Measurements from ENCODE around the gene STAG1.
"Not testable (repeated sequence)": the region's sequence is repeated elsewhere in the genome, so short reads cannot be mapped to it uniquely, and the experiment has no call there.

STAG1 gene

DNA sequence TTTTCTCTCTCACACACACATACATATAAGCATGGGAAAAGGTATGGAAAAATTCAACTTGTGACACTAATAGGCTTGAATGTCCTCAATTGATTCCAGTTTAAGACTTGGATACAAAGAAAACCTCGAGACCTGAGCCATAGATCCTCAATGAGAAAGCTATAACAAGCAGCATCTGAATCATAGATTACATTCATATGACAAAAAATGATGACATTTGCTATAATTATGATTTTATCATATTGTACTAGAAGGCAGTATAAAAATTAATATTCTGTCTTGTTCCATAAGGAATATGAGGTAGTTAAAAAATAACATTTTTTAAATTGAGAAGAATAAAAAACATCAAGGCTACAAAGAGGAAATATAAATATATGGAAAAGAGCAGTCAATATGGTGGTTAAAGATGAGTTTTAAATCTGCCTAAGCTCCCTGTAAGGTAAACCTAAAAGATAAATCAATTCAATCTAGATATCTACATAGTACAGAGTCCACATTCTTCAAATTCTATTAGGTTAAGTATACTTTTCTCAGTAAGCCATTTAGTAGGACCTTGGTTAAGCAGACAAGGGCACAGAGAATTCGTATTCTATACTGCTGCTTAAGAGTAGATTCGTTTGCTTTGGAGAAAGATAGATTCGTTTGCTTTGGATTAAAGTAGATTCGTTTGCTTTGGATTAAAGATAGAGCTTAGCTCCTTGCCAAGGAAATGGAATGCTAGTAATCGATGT lies 175.7 kb downstream of the STAG1 start:
- DNase-seq: no peak

DNA sequence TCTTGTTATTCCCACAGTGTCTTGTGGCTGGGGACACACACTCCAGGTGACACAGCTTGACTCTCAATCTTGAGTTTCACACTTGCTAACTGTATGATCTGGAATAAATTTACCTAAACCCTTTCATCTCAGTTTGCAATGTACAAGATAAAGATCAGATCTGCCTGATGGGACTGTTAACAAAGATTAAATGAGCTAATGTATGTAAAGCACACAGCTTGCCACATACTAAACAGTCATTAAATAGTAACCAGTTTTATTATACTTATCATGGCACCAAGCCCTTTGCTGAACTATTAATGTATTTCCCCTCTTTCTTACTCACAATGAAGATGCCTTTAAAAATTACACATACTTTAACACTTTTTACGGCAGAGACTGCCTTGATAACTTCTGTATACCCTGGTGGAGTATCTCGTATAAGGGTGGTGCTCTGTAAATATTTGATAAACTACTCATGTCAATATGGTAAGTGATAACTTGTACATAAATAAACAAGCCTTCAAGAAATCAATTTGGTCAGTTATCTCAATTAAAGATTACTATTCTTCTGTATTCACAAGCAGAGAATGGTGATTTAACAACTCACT lies 184.5 kb downstream of the STAG1 start:
- no peak for DNase-seq

DNA sequence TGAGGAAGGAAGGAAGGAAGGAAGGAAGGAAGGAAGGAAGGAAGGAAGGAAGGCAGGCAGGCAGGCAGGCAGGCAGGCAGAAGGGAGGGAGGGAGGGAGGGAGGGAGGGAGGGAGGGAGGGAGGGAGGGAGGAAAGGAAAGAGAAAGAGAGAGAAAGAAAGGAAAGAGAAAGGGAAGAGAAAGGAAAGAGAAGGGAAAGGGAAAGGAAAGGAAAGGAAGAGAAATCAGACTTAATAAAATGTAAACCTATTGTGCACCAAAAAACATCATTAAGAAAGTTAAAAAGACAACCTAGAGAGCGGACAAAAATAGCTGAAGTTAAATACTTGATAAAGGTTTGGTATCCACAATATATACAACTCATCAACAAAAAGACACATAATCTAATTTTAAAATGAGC lies 187.2 kb downstream of the STAG1 start:
- not testable (repeated sequence) for DNase-seq

DNA sequence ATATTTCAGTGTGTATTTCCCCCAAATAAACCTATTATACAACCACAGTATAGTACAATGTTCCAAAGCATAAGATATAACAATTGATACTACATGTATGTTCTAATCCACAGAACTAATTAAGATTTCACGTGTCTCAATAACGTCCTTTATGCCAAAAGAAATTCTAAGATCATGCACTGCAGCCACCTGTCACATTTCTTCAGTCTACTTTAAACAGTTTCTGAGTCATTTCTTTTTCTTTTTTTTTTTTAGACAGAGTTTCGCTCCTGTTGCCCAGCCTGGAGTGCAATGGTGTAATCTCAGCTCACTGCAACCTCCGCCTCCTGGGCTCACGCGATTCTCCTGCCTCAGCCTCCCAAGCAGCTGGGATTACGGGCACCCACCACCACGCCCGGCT lies 190.2 kb downstream of the STAG1 start:
- DNase-seq: no peak

DNA sequence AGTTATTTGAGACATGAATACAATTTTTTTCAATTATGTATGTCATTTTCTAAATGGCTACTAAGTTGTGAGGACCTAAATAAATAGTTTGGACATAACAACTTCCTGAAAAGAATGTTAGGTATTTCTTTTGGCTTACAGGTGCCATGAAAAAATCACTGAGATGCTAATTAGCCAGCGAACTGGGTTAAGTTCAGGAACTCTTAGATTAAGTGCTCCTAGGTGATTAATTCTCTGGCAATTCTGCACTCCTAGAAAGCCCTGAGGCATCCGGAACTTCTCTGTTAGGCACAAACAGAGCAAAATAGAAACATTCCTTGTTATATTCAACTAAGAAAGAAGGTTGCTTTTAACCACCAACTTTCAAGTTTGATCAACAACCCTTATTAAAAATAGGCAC lies 192.3 kb downstream of the STAG1 start:
- DNase-seq: no peak

DNA sequence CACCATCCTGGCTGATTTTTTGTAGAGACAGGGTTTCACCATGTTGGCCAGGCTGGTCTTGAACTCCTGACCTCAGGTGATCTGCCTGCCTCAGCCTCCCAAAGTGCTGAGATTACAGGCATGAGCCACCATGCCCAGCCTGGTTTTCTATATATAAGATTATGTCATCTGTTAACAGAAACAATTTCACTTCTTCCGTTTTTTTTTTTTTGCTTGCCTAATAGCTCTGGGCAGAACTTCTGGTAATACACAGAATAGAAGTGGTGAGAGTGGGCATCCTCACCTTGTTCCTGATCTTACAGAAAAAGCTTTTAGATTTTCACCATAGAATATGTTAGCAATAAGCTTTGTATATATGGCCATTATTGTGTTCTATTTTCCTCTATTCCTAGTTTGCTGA lies 202.7 kb downstream of the STAG1 start:
- DNase-seq: not testable (repeated sequence)

DNA sequence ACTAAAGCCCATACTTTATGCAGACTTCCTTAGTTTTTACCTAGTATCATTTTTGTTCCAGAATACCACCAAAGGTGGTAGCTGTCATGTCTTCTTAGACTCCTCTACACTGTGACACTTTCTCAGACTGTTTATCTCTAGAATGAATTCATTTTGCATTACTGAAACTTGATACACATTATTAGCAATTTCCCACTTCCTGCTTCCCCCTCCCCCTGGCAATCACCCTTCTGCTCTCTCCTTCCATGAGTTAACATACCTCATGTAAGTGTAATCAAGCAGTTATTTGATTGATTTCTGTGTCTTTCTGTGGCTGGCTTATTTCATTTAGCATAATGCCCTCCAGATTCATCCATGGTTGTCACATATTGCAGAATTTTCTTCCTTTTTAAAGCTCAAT lies 204.9 kb downstream of the STAG1 start:
- peak; percentile 24 for DNase-seq

DNA sequence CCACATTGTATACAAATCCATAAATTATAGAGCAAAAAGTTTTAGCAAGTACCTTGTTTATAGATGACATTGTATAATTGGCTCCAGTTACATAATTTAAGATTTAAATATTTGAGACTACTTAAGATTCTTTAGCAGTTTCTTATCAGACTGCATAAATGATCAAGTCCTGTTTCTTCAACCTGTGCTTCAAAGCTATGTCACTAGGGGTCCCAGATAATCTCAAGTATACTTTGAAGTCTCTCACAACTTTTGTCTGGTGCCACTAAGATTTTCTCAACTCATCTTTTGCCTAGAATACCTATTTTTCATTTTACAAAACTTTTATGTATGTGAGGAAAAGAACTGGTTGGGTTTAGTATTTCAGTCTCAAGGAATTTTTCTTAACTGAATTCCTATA lies 205.5 kb downstream of the STAG1 start:
- DNase-seq: peak; percentile 16

DNA sequence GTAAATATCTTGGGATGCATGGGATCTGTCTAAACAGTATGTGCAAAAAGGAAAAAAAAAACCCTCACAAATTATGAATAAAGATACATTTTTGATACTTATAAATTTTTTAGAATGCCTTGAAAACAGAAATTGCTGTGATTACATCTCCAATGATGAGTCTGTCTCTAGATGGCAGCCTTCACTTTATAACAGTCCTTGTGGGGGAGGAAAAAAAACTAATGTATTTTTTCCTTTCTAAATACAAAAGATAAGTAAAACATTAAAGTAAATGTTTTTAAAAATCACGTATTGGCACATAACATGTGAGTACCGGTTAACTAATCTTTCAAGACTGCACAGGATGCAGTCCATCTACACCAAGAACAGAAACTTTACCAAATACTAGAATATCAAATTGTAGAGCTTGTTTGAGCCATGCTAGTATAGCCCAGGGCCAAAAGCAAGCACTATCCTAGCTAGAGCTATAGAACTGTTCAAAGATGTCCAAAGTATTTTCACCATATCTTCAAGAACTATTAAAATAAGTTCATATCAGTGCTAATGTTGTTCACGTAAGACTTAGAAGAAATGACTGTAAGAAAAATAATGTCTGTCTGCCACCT lies 206.4 kb downstream of the STAG1 start:
- no peak for DNase-seq

DNA sequence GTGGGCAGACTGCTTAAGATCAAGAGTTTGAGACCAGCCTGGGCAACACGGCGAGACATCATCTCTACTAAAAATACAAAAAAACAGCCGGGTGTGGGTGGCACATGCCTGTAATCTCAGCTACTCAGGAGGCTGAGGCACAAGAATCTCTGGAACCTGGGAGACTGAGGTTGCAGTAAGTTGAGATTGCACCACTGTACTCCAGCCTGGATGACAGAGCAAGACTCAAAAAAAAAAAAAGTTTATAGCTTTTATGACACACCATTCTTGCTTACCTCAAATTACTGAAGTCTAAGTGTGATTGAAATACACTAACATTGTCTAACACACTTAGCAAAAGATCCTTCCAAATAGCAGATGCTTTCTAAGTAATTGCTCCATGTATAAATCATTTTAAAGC lies 207.6 kb downstream of the STAG1 start:
- no peak for DNase-seq

DNA sequence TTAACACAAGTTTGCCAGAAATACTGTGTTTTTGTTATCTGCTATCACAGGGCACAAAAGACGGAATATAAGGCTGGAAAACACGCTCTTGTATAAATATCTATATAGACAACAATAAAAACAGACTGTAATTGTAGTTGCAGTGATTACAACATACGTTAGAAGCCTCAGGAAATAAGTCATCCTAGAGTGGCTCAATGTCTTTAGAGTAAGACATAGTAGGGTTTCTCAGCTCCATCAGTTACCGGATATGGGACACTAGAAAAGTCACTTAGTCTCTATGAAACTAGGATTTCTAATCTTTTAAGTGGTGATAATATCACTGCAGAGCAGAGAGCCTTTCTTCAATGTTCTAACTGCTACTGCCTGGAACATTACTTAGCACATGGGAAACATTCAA lies 208.8 kb downstream of the STAG1 start:
- no peak for DNase-seq

DNA sequence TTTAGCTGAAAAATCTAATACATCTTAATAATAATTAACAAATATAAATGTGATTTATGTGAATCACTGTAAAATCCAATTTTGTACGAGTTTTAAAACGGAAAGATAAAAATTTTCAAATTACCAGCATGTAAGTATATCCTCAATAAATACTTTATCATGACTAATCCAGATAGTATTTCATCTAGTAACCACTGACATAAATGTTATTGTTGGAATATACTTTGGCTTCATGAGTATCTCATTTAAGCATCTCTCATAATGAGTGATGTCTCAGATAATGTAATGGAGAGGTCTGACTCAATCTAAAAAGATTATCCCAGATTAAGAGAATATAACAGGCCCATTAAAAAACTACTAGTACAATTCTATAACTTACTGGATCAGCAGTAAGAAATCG lies 216.3 kb downstream of the STAG1 start:
- no peak for DNase-seq

DNA sequence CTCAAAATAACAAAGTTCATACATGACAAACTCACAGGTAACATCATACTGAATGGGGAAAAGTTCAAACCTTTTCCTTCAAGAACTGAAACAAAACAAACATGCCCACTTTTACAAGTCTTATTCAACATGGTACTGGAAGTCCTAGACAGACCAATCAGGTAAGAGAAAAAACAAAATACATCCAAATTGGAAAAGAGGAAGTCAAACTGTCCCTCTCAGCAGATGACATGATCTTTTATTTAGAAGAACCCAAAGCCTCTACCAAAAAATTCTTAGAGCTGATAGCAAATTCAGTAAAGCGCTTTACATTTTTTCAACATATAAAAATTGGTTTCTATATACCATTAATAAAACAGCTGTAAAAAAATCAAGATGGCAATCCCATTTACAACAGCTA lies 219.4 kb downstream of the STAG1 start:
- no peak for DNase-seq

DNA sequence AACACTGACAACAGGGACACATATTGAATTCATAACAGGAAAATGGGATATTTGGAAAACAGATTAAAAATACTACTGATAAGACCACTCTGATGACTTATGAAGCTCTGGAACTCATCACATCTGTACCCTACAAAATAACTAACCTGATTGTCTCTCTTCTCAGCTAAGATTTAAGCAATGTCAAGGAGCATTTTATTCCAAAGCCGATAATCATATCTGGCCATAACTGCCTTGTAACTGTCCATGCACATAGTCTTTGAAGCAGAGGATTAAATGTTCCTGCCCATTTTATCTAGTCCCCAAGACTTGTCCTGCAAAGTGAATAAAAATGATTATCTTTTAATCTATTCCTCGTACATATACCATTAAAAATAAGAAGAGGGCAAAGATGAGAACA lies 234.1 kb downstream of the STAG1 start:
- no peak for DNase-seq

DNA sequence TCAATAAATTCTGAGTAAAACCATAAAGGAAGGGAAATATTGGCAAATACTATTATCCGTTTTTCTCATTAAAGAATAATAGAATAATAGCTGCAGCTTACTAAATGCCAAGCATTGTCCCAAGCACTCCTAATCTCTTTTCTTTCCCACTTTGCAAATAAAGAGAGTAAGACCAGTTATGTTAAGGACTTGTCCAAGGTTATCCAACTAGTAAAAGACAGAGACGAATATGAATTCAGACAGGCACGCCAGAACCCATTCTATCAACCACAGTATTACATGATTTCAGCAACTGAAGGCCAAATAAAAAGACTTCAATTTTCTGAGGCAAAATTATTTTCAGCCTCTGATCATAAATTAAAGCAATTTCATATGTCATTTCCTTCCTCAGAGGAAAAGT lies 235.5 kb downstream of the STAG1 start:
- no peak for DNase-seq

DNA sequence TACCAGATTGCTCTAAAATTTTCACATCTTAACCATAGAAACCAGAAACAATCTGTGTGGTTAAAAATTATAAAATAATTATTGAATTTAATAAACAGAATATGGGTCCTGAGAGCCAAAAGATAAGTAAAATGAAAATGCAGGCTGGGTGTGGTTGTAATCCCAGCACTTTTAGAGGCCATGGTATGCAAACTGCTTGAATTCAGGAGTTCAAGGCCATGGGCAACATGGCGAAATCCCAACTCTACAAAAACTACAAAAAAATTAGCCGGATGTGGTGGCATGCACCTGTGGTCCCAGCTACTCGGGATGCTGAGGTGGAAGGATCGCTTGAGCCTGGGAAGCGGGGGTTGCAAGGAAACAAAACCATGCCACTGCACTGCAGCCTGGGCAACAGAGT lies 236.1 kb downstream of the STAG1 start:
- no peak for DNase-seq

DNA sequence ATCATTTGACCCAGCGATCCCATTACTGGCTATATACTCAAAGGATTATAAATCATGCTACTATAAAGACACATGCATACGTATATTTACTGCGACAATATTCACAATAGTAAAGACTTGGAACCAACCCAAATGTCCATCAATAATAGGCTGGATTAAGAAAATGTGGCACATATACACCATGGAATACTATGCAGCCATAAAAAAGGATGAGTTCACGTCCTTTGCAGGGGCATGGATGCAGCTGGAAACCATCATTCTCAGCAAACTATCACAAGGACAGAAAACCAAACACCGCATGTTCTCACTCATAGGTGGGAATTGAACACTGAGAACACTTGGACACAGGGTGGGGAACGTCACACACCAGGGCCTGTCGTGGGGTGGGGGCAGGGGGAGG lies 237.6 kb downstream of the STAG1 start:
- not testable (repeated sequence) for DNase-seq

DNA sequence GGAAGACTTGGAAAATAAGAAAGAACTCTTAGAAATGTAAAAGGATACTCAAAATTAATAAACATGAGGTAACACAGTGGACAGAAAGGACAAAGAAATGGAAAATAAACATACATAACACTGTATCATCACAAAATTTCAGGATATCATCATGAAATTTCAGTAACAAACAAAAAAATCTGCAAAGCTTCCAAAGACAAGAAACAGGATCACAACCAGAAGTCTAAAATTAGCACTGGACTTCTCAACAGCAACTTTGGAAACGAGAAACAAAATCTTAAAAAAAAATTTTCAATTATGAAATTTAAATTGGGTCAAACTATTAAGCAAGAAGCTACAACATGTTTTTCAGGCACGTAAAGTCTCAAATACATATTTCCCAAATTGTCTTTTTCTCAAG lies 238.8 kb downstream of the STAG1 start:
- no peak for DNase-seq

DNA sequence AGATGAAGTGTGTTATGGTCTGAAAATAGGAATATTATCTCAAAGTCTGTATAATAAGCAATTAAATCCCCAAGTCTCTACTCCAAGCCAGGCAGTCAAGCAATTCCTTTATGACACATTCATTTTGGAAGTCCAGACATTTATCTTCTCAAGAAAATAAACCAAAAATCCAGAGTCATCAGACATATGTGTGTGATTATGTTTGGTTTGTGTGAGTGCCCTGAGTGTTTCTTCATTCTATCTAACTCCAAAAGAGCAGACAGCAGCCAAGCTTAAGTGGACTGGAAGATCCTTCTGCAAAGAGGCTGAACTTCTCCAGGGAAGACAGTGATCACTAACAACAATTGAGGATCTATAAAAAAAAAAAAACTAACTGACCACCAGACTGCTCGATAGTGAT lies 239.8 kb downstream of the STAG1 start:
- DNase-seq: no peak

DNA sequence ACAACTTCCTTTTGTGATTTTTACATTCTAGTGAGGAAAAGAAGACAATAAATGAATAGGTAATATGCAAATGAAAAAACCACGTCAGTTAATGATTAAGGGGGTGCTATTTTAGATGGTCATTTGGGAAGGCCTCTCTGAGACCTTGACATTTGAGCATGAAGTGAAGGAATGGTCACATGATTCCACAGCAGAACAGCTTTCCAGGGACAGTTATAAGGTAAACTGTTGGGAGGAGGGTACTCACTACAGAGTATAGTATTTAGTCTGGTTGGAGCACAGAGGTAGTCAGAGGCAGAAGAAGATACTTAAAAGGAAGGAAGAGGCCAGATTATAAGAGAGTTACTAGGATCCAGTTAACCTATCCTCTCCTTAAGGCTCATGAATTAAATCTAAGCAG lies 246.5 kb downstream of the STAG1 start:
- no peak for DNase-seq

DNA sequence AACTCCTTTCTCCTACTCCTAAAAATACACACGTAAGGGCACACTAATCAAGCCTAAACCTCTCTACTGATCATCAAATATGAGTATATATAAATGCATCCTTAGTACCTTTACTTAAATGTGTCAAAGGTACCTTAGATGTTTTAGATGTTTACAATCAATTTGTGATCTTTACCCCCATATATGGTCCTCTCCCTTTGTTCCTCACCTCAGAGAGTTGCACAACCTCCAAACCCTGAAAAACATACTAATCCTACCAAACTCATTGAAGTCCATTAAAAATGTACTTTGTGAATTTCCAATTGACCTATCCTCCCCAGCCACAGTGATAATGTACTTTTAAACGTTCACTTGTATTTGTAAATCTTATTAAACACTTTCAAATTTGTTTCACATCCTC lies 249.1 kb downstream of the STAG1 start:
- DNase-seq: no peak

DNA sequence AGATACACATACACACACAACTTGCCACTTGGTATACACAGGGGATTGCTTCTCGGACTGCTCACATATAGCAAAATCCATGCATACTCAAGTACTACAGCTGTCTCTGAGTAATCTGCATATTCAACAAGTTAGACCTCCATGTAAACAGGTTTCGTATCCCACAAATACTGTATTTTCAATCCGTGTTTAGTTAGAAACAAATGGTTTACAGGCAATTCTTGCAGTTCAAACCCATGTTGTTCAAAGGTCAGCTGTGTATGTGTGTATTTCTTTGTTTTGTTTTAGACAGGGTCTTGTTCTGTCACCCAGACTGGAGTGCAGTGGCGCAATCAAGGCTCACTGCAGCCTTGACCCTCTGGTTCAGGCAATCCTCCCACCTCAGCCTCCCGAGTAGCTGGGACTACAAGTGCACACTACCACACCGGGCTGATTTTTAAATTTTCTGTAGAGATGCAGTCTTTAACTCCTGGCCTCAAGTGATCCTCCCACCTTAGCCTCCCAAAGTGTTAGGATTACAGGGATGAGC lies 253.2 kb downstream of the STAG1 start:
- DNase-seq: no peak

DNA sequence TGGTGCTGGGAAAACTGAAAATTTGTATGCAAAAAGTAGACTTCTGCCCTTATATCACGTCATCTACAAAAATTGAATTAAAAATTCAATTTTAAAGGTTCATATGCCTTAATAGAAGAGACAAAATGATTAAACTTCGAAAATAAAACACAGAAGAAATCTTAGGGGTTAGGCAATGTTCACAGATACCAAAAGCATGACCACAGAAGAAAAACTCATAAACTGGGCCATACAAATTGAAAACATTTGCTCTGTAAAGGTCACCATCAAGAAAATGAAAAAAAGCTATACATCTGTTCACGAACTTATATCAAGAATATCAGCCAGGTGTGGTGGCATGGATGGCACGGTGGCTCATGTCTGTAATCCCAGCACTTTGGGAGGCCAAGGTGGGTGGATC lies 257.0 kb downstream of the STAG1 start:
- no peak for DNase-seq

DNA sequence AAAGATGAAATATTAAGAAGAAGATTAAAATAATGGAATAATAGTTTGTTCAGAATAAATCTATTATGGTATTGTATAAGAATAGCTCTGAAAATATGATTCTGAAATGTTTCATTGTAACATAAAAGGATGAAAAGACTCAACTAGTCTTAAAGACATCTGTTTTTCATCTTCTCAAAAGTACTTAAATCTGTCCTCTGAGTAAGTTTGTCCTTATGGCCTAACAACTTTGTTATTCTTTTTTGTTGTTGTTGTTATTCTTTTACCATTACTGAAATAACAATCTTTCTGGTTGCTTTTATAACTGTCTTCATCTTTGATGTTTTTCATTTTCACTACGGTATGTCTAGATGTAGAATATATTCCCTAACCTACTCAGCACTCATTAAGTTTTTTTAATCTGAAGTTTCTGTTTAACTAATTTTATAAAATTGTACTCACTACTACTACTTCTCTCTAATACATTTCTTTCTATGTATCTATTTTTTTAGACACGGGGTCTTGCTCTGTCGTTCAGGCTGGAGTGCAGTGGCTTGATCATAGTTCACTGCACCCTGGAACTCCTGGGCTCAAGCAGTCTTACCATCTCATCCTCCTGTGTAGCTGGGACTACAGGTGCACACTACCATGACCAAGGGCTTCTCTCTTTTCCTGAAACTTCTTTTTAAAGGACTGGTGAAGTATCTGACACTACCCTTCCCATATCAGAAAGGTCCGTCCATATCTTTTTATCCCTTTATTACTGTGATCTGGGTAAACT lies 261.4 kb downstream of the STAG1 start:
- no peak for DNase-seq
